ENCODE results near the gene ENO1. TPM values are rescaled to one million over a fixed set of nuclear protein-coding genes. Genes with fewer than 3 reads are reported as not detected.

ENO1 gene
- total RNA-seq, 1 donor from 2014 or later: 2,385 TPM

DNA sequence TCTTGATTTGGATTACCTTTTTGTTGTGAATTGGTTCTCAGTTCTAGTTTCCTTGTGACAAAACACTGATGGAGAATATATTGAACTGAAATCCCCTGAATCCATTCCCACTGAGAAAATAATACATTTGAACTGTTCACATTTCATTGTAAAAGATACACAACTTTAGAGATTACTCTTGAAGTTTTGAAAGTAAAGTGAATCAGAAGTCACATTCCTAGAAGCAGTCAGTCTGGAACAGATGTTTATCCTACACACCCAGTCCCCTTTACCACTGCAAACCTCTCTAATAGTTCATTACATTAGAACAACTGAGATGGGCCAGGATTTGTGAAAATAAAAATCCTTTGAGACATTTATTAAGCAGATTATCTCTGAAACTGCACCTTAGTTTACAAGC lies 64.5 kb downstream of the ENO1 start:
- no peak for DNase-seq (ENCODE audit: low read depth, low spot score)

DNA sequence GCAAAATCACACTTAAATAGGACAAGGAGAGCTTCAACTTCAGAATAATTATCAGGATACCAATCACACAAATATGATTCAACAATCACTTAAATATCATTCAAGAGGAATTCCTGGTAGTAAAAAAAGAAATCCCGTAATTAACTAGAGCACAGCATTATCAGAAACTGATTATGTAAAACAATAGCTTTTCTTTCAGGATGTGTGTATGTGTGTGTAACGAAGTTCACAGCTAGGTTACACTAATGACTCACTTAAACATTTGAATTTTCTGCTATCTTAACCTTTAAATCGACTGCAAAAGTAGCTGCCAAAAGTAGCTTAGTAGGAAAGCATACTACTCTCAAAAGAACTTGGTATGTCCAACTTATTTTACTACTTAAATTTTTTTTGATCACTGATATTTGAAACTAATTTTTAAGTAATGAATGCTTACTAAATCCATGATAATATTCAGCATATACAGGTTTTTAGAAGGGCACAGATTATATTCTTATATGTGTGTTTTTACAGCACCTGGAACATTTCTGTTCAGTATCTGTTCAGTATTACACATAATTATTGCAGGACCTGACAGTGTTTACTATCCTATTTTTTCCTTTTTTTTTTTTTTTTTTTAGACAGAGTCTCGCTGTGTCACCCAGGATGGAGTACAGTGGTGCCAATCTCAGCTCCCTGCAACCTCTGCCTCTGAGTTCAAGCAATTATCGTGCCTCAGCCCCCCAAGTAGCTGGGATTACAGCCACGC lies 65.3 kb downstream of the ENO1 start:
- no peak for DNase-seq (ENCODE audit: low read depth, low spot score)

- DNase-seq (ENCODE audit: low read depth, low spot score): no peak
Observed at GRCh38 chr1:8812081-8812480, 66.4 kb downstream of the ENO1 start.

Other genes starting within 250 kb of the ENO1 start
- gene RERE, start 61.0 kb downstream of the ENO1 start, total RNA-seq: 38.1 and 60.7 TPM in 2 replicates
- gene CA6, start 67.2 kb upstream of the ENO1 start, total RNA-seq: not detected in 2 replicates
- not detected in 2 replicates for gene SLC2A7, start 147.7 kb upstream of the ENO1 start, total RNA-seq
- gene SLC2A5, start 190.9 kb upstream of the ENO1 start, total RNA-seq: not detected in 2 replicates

Data from pulmonary artery endothelial cell (primary cell).